ENCODE data around the gene CABP5.
"Not testable (repeated sequence)": the region's sequence is repeated elsewhere in the genome, so short reads cannot be mapped to it uniquely, and the experiment has no call there.

CABP5 gene

DNA sequence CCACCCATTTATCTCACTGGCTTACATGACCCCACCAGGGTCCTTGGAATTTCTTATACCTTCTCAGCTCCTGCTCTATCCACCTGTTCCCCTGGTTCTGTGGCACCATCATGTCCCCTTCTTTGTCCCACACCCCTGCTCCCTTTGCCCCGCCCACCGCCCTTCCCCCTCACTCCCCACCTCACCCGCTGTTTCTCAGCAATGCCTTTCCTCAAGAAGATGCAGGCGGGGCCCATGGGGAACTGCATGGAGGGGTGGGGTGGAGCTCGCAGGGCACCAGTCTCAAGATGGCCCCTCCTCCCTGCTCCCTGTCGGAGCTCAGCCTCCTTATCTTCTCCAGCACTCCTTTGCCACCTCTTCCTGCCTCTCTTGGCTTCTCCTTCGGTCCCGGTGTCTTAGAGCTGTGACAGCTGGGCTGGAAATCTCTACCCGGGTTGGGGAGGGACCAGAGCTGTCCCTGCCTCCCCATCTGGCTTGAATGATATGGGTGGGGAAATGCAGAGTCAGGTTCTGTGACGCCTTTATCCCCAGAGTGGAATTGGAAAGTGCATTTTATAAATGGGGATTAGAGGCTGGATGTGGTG lies at the start of gene CABP5:
Gene CABP5 (minus strand): TSS at position 405 of the 584 bp plus-strand sequence. CDS start 157 bp downstream, at position 248.
- DNase-seq (ENCODE audit: low spot score), result no peak

DNA sequence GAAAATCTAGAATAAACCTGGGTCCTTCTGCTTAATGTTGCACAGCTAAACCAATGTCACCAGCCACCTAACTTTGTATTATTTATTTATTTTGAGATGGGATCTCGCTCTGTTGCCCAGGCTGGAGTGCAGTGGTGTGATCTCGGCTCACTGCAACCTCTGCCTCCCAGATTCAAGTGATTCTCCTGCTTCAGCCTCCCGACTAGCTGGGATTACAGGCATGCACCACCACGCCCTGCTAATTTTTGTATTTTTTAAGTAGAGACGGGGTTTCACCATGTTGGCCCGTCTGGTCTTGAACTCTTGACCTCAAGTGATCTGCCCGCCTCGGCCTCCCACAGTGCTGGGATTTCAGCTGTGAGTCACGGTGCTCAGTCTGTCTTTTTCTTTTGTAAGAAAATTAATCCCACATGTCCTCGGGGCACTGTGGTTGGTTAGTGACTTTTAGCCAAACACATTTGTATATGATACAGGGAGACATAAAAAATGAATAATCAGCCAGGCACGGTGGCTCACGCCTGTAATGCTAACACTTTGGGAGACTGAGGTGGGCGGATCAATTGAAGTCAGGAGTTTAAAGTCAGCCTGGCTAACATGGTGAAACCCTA lies 47.3 kb upstream of the CABP5 start:
- DNase-seq (ENCODE audit: low spot score), result not testable (repeated sequence)

GRCh38 chr19:48090281-48090802 lies 46.5 kb upstream of the CABP5 start:
- no peak for DNase-seq (ENCODE audit: low spot score)

DNA sequence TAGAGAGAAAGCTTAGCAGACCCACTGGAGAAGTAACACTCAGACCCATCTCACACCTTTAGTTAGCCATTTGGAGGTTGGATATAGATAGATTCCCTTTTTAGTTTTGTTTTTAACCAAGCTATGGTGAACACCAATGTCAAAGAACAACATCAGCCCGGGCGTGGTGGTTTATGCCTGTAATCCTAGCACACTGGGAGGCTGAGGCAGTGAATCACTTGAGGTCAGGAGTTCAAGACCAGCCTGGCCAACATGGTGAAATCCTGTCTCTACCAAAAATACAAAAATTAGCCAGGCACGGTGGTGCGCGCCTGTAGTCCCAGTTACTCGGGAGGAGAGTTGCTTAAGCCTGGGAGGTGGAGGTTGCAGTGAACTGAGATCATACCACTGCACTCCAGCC lies 45.1 kb upstream of the CABP5 start:
- DNase-seq (ENCODE audit: low spot score), result not testable (repeated sequence)

GRCh38 chr19:48085904-48086864 lies 42.3 kb upstream of the CABP5 start:
- DNase-seq (ENCODE audit: low spot score), result no peak

DNA sequence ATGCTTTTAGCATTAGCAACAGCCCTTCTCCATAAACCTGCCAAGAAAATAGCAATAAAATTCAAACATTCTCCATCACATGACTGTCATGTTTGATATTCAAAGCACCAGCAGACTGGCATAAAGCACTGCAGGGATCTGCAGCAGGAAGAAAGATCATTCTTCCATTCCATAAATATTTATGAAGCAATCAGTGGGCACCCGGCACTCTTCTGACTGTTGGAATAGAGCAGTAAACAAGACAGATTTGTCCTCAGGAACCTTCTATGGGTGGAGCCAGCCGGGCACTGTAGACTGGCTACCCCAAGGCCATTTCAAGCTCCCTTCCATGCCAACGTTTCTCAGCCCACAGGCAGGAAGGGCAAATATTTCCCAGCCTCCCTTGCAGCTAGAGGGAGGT lies 41.2 kb upstream of the CABP5 start:
- no peak for DNase-seq (ENCODE audit: low spot score)

- no peak for DNase-seq (ENCODE audit: low spot score)
These were observed 37.2 kb upstream of the CABP5 start for GRCh38 chr19:48081106-48081505.

DNA sequence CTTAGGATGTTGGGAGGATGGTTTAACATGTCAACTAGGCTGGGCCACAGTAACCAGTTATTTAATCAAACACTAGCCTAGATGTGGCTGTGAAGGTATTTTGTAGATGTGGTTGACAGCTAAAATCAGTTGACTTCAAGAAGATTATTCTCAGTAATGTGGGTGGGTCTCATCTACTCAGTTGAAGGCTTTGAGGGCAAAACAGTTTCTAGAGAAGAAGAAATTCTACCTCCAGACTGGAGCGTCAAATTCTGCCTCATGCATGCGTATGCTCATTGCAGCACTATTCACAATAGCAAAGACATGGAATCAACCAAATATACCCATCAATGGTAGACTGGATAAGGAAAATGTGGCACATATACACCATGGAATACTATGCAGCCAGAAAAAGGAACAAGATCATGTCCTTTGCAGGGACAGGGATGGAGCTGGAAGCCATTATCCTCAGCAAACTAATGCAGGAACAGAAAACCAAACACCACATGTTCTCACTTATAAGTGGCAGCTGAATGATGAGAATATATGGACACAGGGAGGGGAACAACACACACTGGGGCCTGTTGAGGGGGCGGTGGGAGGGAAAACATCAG lies 26.4 kb upstream of the CABP5 start:
- not testable (repeated sequence) for DNase-seq (ENCODE audit: low spot score)

- DNase-seq (ENCODE audit: low spot score), result no peak
These were observed 25.6 kb upstream of the CABP5 start for GRCh38 chr19:48069435-48069834.

- no peak for DNase-seq (ENCODE audit: low spot score)
These were observed 20.6 kb upstream of the CABP5 start for GRCh38 chr19:48064509-48064908.

- DNase-seq (ENCODE audit: low spot score), result no peak
These were observed 17.8 kb upstream of the CABP5 start for GRCh38 chr19:48061401-48062344.

DNA sequence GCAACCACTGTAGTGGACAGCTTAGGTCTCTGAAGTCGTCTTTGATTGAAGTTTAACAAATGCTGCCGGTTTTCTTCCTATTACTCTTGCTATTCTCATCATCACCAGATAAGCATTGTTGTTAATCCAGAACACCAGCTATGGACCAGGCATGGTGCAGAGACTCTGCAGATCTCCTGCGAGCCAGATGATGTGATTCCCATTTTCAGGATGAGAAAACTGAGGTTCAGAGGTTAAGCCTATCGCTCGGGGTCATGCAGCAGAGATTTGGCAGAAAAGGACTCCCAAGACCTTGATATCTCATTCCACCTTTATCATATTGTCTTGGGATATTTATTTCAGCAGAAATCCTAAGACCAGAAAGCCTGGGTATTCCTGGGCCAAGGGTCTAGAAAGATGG lies 16.5 kb upstream of the CABP5 start:
- DNase-seq (ENCODE audit: low spot score), result no peak

GRCh38 chr19:48059331-48059730 lies 15.5 kb upstream of the CABP5 start:
- DNase-seq (ENCODE audit: low spot score), result no peak

- no peak for DNase-seq (ENCODE audit: low spot score)
These were observed 10.0 kb upstream of the CABP5 start for GRCh38 chr19:48053856-48054255.

GRCh38 chr19:48053076-48053475 lies 9.2 kb upstream of the CABP5 start:
- DNase-seq (ENCODE audit: low spot score), result no peak

DNA sequence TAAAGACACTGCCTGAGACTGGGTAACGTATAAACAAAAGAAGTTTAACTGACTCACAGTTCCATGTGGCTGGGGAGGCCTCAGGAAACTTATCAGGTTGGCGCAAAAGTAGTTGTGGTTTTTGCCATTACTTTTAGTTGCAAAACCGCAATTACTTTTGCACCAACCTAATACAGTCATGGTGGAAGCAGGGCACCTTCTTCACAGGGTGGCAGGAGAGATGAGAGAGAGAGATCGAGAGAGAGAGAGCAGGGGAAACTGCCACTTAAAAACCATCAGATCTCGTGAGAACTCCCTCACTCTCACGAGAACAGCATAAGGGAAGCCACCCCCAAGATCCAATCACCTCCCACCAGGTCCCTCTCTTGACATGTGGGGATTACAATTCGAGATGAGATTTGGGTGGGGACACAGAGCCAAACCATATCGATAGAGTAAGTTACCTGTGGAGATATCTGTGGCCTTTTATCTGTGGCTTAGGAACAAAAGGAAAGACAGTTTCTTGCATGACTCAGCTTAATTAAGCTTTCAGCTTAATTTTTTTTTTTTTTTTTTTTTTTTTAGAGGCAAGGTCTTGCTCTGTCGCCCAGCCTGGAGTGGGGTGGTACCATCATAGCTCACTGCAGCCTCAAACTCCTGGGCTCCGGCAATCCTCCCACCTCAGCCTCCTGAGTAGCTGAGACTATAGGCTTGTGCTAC lies 7.6 kb upstream of the CABP5 start:
- no peak for DNase-seq (ENCODE audit: low spot score)

DNA sequence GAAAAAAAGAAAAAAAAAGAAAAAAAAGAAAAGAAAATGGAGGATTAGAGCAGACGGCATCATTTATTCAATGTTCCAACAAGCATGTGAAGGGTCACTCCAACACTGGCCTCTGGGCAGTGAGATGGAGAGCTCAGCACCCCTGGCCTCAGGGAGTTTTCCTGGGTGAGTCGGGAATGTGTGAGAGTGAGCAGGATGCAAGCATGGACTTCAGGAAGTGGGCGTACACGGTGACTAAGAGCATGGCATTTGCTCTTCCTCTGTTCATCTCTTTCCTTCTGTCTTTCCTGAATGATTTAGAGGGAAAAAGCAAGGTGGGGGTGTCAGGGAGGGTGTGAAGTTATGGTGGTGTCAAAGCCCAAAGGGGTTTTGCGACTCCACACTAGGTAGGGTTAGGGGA lies 682 bp upstream of the CABP5 start:
- DNase-seq (ENCODE audit: low spot score), result no peak

DNA sequence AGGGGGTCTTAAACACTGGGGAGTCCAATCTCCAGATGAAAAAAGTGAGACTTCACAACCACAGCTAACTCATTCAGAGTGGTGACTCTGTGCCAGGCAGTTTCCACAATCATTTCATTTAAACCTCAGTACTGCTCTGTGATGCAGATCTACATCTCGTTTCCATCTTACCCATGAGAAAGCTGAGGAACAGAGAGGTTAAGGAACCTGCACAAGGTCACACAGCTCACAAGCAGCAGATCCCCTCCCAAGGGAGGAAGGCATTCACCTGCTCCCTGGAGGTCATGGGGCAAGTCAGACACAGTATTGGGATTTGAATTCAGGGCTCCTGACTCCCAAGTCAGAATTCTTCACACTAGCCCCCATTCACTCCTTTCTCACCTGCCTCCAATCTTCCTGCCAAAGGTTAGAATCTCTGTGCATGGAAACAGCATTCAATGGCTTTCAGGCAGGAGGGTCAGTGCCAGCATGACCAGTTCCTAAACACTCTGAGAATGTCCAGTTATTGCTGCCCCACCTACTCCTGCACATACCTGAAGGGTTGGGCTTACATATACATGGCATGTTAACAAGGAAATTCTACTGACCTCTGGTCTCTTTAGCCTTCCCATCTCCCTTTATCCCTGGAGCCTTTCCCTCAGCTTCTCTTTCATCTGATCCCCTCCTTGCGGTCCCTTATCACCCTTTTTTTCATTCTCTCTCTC lies 1.9 kb downstream of the CABP5 start:
- no peak for DNase-seq (ENCODE audit: low spot score)

GRCh38 chr19:48036765-48037164 lies 7.1 kb downstream of the CABP5 start:
- DNase-seq (ENCODE audit: low spot score), result no peak

GRCh38 chr19:48033604-48034003 lies 10.3 kb downstream of the CABP5 start:
- no peak for DNase-seq (ENCODE audit: low spot score)
